Lung (tissue), 12 donors: Measurements from ENCODE around the gene ZNF326. TPM values are rescaled to one million over a fixed set of nuclear protein-coding genes. Genes with fewer than 3 reads are reported as not detected.

Source experiments
- ATAC-seq: fragments of 200-7000 bp; cut with Tn5 transposase; one replicate; pipeline ENCODE4 v1.9.1; 2020; ENCODE audit warnings: moderate number of reproducible peaks; ENCODE audit not compliant: insufficient read depth, low FRiP score
- DNase-seq, 3 donors: peaks; one replicate each; pipeline ENCODE4 v3.0.0-alpha.2; 2013 to 2017
- H3K27ac ChIP-seq, 2 donors: one replicate each; pipeline ENCODE4 v1.5.1; 2013; ENCODE audit warnings: mild to moderate bottlenecking in 2 of 2, moderate library complexity in 2 of 2, control low read depth in 1 of 2, inconsistent platforms in 1 of 2, low read depth in 1 of 2, low read length in 1 of 2
- H3K27me3 ChIP-seq, 3 donors: one replicate each; pipeline ENCODE4 v1.5.1; 2013; ENCODE audit warnings: low read length in 2 of 3; ENCODE audit not compliant: control insufficient read depth in 3 of 3, insufficient read depth in 3 of 3
- H3K36me3 ChIP-seq, 4 donors: one replicate each; pipeline ENCODE4 v1.5.1; 2013; ENCODE audit warnings: low read length in 4 of 4, mild to moderate bottlenecking in 1 of 4, moderate library complexity in 1 of 4; ENCODE audit not compliant: control insufficient read depth in 4 of 4, insufficient read depth in 4 of 4
- H3K4me1 ChIP-seq, 5 donors: one replicate each; pipeline ENCODE4 v1.5.1; 2013; ENCODE audit warnings: low read length in 5 of 5, mild to moderate bottlenecking in 2 of 5, moderate library complexity in 1 of 5; ENCODE audit not compliant: control insufficient read depth in 5 of 5, insufficient read depth in 5 of 5
- H3K4me3 ChIP-seq: one replicate; pipeline ENCODE4 v1.5.1; 2013; ENCODE audit warnings: mild to moderate bottlenecking, control low read depth, moderate library complexity
- H3K9ac ChIP-seq, 2 donors: one replicate each; pipeline ENCODE4 v1.5.1; 2013; ENCODE audit warnings: low read length in 2 of 2, control low read depth in 1 of 2; ENCODE audit not compliant: insufficient read depth in 1 of 2
- H3K9me3 ChIP-seq, 4 donors: one replicate each; pipeline ENCODE4 v1.5.1; 2013; ENCODE audit warnings: low read length in 3 of 4, mild to moderate bottlenecking in 1 of 4, moderate library complexity in 1 of 4; ENCODE audit not compliant: control insufficient read depth in 4 of 4, insufficient read depth in 3 of 4
- WGBS, 2 donors: extraction: QIAGEN DNeasy Blood & Tissue Kit; methylation state at CpG; one replicate each; pipeline ENCODE4 v1.1.7; 2013; 5-methylcytosine and 5-hydroxymethylcytosine counted together
- polyA plus RNA-seq, 2 donors: library from polyadenylated mRNA; stranded (reverse); fragments of 200-250 nt; gene quantifications; one replicate each; pipeline ENCODE4 v1.2.1, GENCODE V29; 2013
- total RNA-seq, 2 donors: library from RNA; depleted of rRNA in 1 of 2; stranded (reverse); fragments of >200 nt in 1 of 2; gene quantifications; one replicate each; pipeline ENCODE4 v1.2.1, GENCODE V29; 2014 to 2021
- TF ChIP-seq, protein P1 (sequence below): IDR thresholded peaks from 2 replicates; pipeline ENCODE4 v1.5.1; 2012; ENCODE audit warnings: mild to moderate bottlenecking; ENCODE audit errors: control extremely low read depth, extremely low read depth
- donor health status: control.
- donor health status: control.
- donor health status: Bipolar disorder and iron deficiency.
- donor health status: healthy.
- donor health status: DM: yes; HTN: yes; CAD: no.

The ZNF326 gene
- total and polyA plus RNA-seq, 4 donors, result 7.2 to 47.1 (median 13.8) TPM

DNA sequence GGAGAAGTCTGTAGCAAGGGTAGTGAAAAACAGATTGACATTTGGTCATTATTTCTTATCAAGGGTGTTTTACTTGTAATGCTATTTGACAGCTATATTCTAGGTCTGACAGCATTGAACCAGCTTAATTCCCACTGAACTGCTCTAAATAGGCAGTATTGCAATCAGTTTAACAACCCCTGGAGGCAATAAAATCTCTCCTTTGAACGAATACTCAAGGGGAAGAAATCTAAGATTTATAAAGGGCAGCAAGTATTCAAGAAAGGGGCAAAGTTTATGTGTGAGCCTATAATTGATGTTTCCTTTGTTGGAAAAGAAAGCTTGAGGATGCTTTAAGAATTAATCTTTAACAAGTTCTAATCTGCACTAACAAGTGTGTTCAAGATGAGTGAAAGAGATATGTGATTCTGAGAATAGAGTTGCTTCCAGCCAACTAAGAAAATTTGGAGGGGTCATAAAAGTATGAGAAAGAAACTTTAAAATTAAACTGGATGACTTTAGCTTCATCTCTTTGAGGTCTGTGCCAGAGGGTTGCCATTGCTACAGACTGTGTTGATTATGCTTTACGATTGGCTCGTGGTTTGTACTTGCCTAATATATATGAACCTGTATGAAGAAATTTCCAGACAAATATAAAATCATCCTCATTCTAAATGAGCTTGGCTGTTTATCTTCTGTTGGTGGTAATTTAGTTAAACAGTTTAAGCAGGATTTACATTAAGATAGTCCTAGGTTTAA is 72.5 kb downstream of the ZNF326 start:
- Histone ChIP-seq H3K27ac (no peak overlapping the region), H3K9me3 (peaks cover 0 to 3% (median 0%) of the 10 kb centered on the region in 4 donors), H3K36me3 (no peaks in the 10 kb centered on the region), H3K4me1 (no peaks in the 10 kb centered on the region), H3K9ac (no peak overlapping the region), H3K4me3 (no peak overlapping the region), H3K27me3 (no peaks in the 10 kb centered on the region)
- no peak for ATAC-seq
- 68 to 73% methylated on average over 3 of the region's 3 CpGs for WGBS, 2 donors
- DNase-seq, result no peak
- TF ChIP-seq, protein P1, sequence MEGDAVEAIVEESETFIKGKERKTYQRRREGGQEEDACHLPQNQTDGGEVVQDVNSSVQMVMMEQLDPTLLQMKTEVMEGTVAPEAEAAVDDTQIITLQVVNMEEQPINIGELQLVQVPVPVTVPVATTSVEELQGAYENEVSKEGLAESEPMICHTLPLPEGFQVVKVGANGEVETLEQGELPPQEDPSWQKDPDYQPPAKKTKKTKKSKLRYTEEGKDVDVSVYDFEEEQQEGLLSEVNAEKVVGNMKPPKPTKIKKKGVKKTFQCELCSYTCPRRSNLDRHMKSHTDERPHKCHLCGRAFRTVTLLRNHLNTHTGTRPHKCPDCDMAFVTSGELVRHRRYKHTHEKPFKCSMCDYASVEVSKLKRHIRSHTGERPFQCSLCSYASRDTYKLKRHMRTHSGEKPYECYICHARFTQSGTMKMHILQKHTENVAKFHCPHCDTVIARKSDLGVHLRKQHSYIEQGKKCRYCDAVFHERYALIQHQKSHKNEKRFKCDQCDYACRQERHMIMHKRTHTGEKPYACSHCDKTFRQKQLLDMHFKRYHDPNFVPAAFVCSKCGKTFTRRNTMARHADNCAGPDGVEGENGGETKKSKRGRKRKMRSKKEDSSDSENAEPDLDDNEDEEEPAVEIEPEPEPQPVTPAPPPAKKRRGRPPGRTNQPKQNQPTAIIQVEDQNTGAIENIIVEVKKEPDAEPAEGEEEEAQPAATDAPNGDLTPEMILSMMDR, result no peak

- Histone ChIP-seq H3K27me3 (no peaks in the 10 kb centered on the region), H3K4me3 (no peak overlapping the region), H3K36me3 (no peaks in the 10 kb centered on the region), H3K4me1 (no peaks in the 10 kb centered on the region), H3K9ac (no peak overlapping the region), H3K27ac (no peak overlapping the region), H3K9me3 (peaks cover 0 to 3% (median 0%) of the 10 kb centered on the region in 4 donors)
- DNase-seq (no peak), ATAC-seq (no peak)
- 92 to 96% methylated on average over 5 of the region's 5 CpGs for WGBS, 2 donors
- TF ChIP-seq, protein P1, result no peak
Measured at GRCh38 chr1:90068611-90069280, 73.8 kb downstream of the ZNF326 start.

GRCh38 chr1:90074137-90074536 is 79.2 kb downstream of the ZNF326 start:
- no peak overlapping the region for H3K27ac ChIP-seq
- no peak for ATAC-seq
- 61 to 66% methylated on average over 5 of the region's 5 CpGs for WGBS, 2 donors
- H3K4me1 ChIP-seq, result peaks cover 0 to 2% (median 0%) of the 10 kb centered on the region in 5 donors
- H3K9me3 ChIP-seq, result no peaks in the 10 kb centered on the region
- H3K9ac ChIP-seq, result no peak overlapping the region
- H3K27me3 ChIP-seq, result no peaks in the 10 kb centered on the region
- no peak for DNase-seq
- no peaks in the 10 kb centered on the region for H3K36me3 ChIP-seq
- no peak overlapping the region for H3K4me3 ChIP-seq
- TF ChIP-seq, protein P1, result no peak
